Glutamatergic neuron (in vitro differentiated cells): ENCODE measurements around the gene MTMR11. TPM values are rescaled to one million over a fixed set of nuclear protein-coding genes. Genes with fewer than 3 reads are reported as not detected.

Source experiments
- DNase-seq: peaks from one replicate; pipeline ENCODE4 v3.0.0; 2022
- H3K27ac Mint-ChIP-seq: one replicate; pipeline ENCODE4 v1.8.0; 2020; ENCODE audit warnings: mild to moderate bottlenecking, mixed read lengths, inconsistent platforms; ENCODE audit not compliant: unreplicated experiment
- H3K27me3 Mint-ChIP-seq: one replicate; pipeline ENCODE4 v1.8.0; 2020; ENCODE audit warnings: mild to moderate bottlenecking, moderate library complexity, mixed read lengths, inconsistent platforms; ENCODE audit not compliant: unreplicated experiment
- H3K36me3 Mint-ChIP-seq: one replicate; pipeline ENCODE4 v1.8.0; 2020; ENCODE audit warnings: mild to moderate bottlenecking, mixed read lengths, inconsistent platforms; ENCODE audit not compliant: unreplicated experiment
- H3K4me1 Mint-ChIP-seq: one replicate; pipeline ENCODE4 v1.8.0; 2020; ENCODE audit warnings: mild to moderate bottlenecking, low read depth, mixed read lengths, inconsistent platforms; ENCODE audit not compliant: unreplicated experiment
- H3K4me3 Mint-ChIP-seq: one replicate; pipeline ENCODE4 v1.8.0; 2020; ENCODE audit warnings: mild to moderate bottlenecking, mixed read lengths, inconsistent platforms; ENCODE audit not compliant: unreplicated experiment
- H3K9me3 Mint-ChIP-seq: one replicate; pipeline ENCODE4 v1.8.0; 2020; ENCODE audit warnings: mild to moderate bottlenecking, moderate library complexity, mixed read lengths, inconsistent platforms; ENCODE audit not compliant: unreplicated experiment
- CTCF ChIP-seq: fragments of 200-600 bp; sonication (generic); IDR thresholded peaks from one replicate; pipeline ENCODE4 v1.5.0; 2021; ENCODE audit not compliant: partially characterized antibody, unreplicated experiment
- total RNA-seq: library from RNA; stranded (reverse); fragmentation: NEBNext Ultra II Directional; extraction: Animal tissue kit (Norgen Biotek cat#: 25700); gene quantifications from one replicate; pipeline ENCODE4 v1.2.1, GENCODE V29; 2021; ENCODE audit not compliant: unreplicated experiment

MTMR11 gene
- total RNA-seq, 1 donor from 2014 or later: 2.6 TPM

- H3K27ac Mint-ChIP-seq: no peak overlapping the region
- H3K27me3 Mint-ChIP-seq: peaks cover 8% of the 10 kb centered on the region
- H3K36me3 Mint-ChIP-seq: peaks cover 4% of the 10 kb centered on the region
- no peak for DNase-seq
- H3K4me3 Mint-ChIP-seq: peak overlapping the region; percentile 79
- no peak for TF ChIP-seq CTCF
- H3K9me3 Mint-ChIP-seq: peaks cover 2% of the 10 kb centered on the region
- H3K4me1 Mint-ChIP-seq: peaks cover 6% of the 10 kb centered on the region
Measured at GRCh38 chr1:149916898-149917252, 19.8 kb downstream of the MTMR11 start.

GRCh38 chr1:149916193-149916897 is 20.3 kb downstream of the MTMR11 start:
- peaks cover 9% of the 10 kb centered on the region for H3K36me3 Mint-ChIP-seq
- H3K9me3 Mint-ChIP-seq: peaks cover 4% of the 10 kb centered on the region
- TF ChIP-seq CTCF: no peak
- peaks cover 6% of the 10 kb centered on the region for H3K4me1 Mint-ChIP-seq
- peak overlapping the region; percentile 79 for H3K4me3 Mint-ChIP-seq
- peaks cover 8% of the 10 kb centered on the region for H3K27me3 Mint-ChIP-seq
- no peak overlapping the region for H3K27ac Mint-ChIP-seq
- DNase-seq: no peak

GRCh38 chr1:149915429-149916192 is 21.1 kb downstream of the MTMR11 start:
- Mint-ChIP-seq H3K4me3 (peak overlapping the region; percentile 79), H3K4me1 (peaks cover 6% of the 10 kb centered on the region), H3K27ac (no peak overlapping the region), H3K9me3 (peaks cover 4% of the 10 kb centered on the region), H3K27me3 (peaks cover 8% of the 10 kb centered on the region), H3K36me3 (peaks cover 11% of the 10 kb centered on the region)
- DNase-seq: no peak
- no peak for TF ChIP-seq CTCF

GRCh38 chr1:149914545-149914944 is 22.1 kb downstream of the MTMR11 start:
- Mint-ChIP-seq H3K4me1 (peaks cover 6% of the 10 kb centered on the region), H3K27ac (no peak overlapping the region), H3K27me3 (peaks cover 8% of the 10 kb centered on the region), H3K9me3 (peaks cover 4% of the 10 kb centered on the region), H3K4me3 (no peak overlapping the region), H3K36me3 (peaks cover 11% of the 10 kb centered on the region)
- no peak for DNase-seq
- TF ChIP-seq CTCF: no peak

GRCh38 chr1:149906570-149907075 is 30.1 kb downstream of the MTMR11 start:
- Mint-ChIP-seq H3K4me3 (no peak overlapping the region), H3K27ac (no peak overlapping the region), H3K27me3 (peaks cover 3% of the 10 kb centered on the region), H3K36me3 (peaks cover 10% of the 10 kb centered on the region), H3K9me3 (peaks cover 2% of the 10 kb centered on the region), H3K4me1 (peaks cover 2% of the 10 kb centered on the region)
- no peak for TF ChIP-seq CTCF
- DNase-seq: no peak
